Neural progenitor cell (in vitro differentiated cells): ENCODE data around the gene TMEM107.

ENCODE experiments used
- CTCF ChIP-seq: fragments of 200-600 bp; sonication (generic); IDR thresholded peaks from 2 replicates; pipeline ENCODE4 v1.5.1; 2017; ENCODE audit warnings: antibody characterized with exemption, mild to moderate bottlenecking
- EZH2 ChIP-seq: fragments of 200-600 bp; sonication (generic); IDR thresholded peaks from 2 replicates; pipeline ENCODE4 v1.6.1; 2017; ENCODE audit warnings: antibody characterized with exemption, mild to moderate bottlenecking, moderate library complexity

DNA sequence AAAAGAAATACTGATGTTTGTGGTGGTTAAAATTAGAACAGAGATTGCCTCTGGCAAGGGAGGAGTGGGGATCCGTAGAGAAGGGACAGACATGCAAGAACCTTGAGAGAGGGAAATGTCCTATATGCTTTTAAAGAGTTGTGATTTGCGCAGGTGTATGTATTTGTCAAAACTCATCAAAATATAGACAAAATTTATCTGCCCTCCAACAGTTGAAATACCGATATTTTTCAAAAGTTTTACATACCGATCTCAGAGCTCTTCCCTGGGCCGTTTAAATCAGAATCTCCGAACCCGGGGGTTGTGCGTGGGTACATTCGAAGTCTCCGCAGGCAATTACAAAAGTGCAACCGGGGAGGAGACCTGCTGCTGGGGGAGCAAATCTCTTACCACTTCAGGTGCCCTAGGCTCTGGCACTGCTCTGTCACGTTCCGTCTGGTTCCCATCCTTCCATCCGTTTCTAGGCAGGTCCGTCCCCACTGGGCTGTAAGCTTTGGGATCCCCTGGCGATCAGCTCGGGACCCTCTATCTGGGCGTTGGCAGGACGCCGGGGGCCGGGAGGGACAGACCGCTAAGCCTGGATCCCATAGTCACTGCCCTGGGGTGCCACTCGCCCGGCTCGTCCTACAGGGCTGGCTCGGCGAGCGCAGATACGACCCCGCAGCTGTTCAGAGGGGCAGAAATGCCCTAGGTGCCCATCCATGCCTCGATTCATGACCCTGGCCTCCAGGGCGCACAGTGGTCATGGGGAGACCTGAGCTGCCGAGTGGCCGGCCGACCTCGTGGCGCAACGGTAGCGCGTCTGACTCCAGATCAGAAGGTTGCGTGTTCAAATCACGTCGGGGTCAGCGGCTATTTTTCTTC lies 9.6 kb upstream of the TMEM107 start:
- TF ChIP-seq CTCF (no peak), EZH2 (no peak)
